IPS DF 4.7 (cell line): Measurements from ENCODE around the gene VEGFD.

ENCODE experiments used
- DNase-seq: peaks from one replicate; pipeline ENCODE4 v3.0.0-alpha.2; 2013; ENCODE audit warnings: low spot score; ENCODE audit errors: extremely low read depth

Gene VEGFD

GRCh38 chrX:15359701-15360100 is 24.5 kb downstream of the VEGFD start:
- DNase-seq = no peak

GRCh38 chrX:15358533-15358932 is 25.7 kb downstream of the VEGFD start:
- no peak for DNase-seq

GRCh38 chrX:15356444-15356843 is 27.8 kb downstream of the VEGFD start:
- no peak for DNase-seq

- DNase-seq = no peak
Measured at GRCh38 chrX:15350329-15350996, 33.8 kb downstream of the VEGFD start.

- no peak for DNase-seq
Measured at GRCh38 chrX:15349046-15349445, 35.2 kb downstream of the VEGFD start.

GRCh38 chrX:15345976-15346375 is 38.2 kb downstream of the VEGFD start:
- no peak for DNase-seq

- no peak for DNase-seq
Measured at GRCh38 chrX:15344106-15344505, 40.1 kb downstream of the VEGFD start.

GRCh38 chrX:15343075-15343476 is 41.1 kb downstream of the VEGFD start:
- DNase-seq = no peak

GRCh38 chrX:15340867-15341266 is 43.3 kb downstream of the VEGFD start:
- DNase-seq = no peak

- DNase-seq = no peak
Measured at GRCh38 chrX:15336023-15336413, 48.2 kb downstream of the VEGFD start.

- DNase-seq = peak; percentile 49
Measured at GRCh38 chrX:15335135-15336022, 48.8 kb downstream of the VEGFD start, which contains the start of gene PIGA. PIGA (minus strand) TSS chrX:15335523; CDS start chrX:15331930, 3,593 bp downstream.

GRCh38 chrX:15334561-15334960 is 49.7 kb downstream of the VEGFD start:
- DNase-seq = no peak

GRCh38 chrX:15328821-15329220 is 55.4 kb downstream of the VEGFD start:
- DNase-seq = no peak

GRCh38 chrX:15328131-15328530 is 56.1 kb downstream of the VEGFD start:
- no peak for DNase-seq

GRCh38 chrX:15322472-15322871 is 61.7 kb downstream of the VEGFD start:
- no peak for DNase-seq

GRCh38 chrX:15322072-15322471 is 62.1 kb downstream of the VEGFD start:
- DNase-seq = no peak

GRCh38 chrX:15321447-15321846 is 62.8 kb downstream of the VEGFD start:
- DNase-seq = no peak

- no peak for DNase-seq
Measured at GRCh38 chrX:15320297-15320696, 63.9 kb downstream of the VEGFD start.

GRCh38 chrX:15319075-15319474 is 65.1 kb downstream of the VEGFD start:
- DNase-seq = no peak

GRCh38 chrX:15315509-15315908 is 68.7 kb downstream of the VEGFD start, which contains the start of gene ASB11:
ASB11 (minus strand) TSS chrX:15315640; CDS start chrX:15315605, 35 bp downstream.
- no peak for DNase-seq

- DNase-seq = no peak
Measured at GRCh38 chrX:15314472-15314871, 69.7 kb downstream of the VEGFD start.

GRCh38 chrX:15311119-15311518 is 73.1 kb downstream of the VEGFD start:
- DNase-seq = no peak

- no peak for DNase-seq
Measured at GRCh38 chrX:15310117-15310516, 74.1 kb downstream of the VEGFD start.
